Psoas muscle (tissue), 8 donors: Measurements from ENCODE around the gene CILP2. TPM values are rescaled to one million over a fixed set of nuclear protein-coding genes. Genes with fewer than 3 reads are reported as not detected.

Source experiments
- ATAC-seq, 4 donors: fragments of 200-7000 bp; cut with Tn5 transposase; one replicate each; pipeline ENCODE4 v1.9.1; 2020; ENCODE audit warnings: moderate library complexity in 3 of 4, mild to moderate bottlenecking in 2 of 4
- DNase-seq, 2 donors: peaks; one replicate each; pipeline ENCODE4 v3.0.0-alpha.2; 2020
- H3K27ac ChIP-seq: fragments of 200-600 bp; one replicate; pipeline ENCODE4 v1.8.0; 2022
- H3K27me3 ChIP-seq, 3 donors: fragments of 200-600 bp in 1 of 3; one replicate each; pipeline versions ENCODE4 v1.6.1 to v1.8.0; 2013 to 2022; ENCODE audit warnings: low read length in 2 of 3, mild to moderate bottlenecking in 2 of 3, moderate library complexity in 1 of 3; ENCODE audit not compliant: insufficient read depth in 3 of 3
- H3K36me3 ChIP-seq, 2 donors: fragments of 200-600 bp in 1 of 2; one replicate each; pipeline versions ENCODE4 v1.6.1 to v1.8.0; 2013 to 2022; ENCODE audit warnings: low read depth in 1 of 2, mild to moderate bottlenecking in 1 of 2, moderate library complexity in 1 of 2; ENCODE audit not compliant: insufficient read depth in 1 of 2
- H3K4me1 ChIP-seq: fragments of 200-600 bp; one replicate; pipeline ENCODE4 v1.8.0; 2022
- H3K4me3 ChIP-seq: fragments of 200-600 bp; one replicate; pipeline ENCODE4 v1.8.0; 2022; ENCODE audit warnings: mild to moderate bottlenecking
- H3K9me3 ChIP-seq: fragments of 200-600 bp; one replicate; pipeline ENCODE4 v1.8.0; 2022
- CTCF ChIP-seq: fragments of 200-600 bp; IDR thresholded peaks from one replicate; pipeline ENCODE4 v1.8.0; 2022; ENCODE audit warnings: antibody characterized with exemption
- WGBS, 3 donors: extraction: QIAGEN DNeasy Blood & Tissue Kit; methylation state at CpG; one replicate each; pipeline versions ENCODE4 v1.1.6 to v1.1.7; 2013; 5-methylcytosine and 5-hydroxymethylcytosine counted together
- intact Hi-C, 2 donors: fragments of 100-400 bp; cut with DNase I; formaldehyde crosslinking; loops; one replicate each; pipeline versions ENCODE4 v1.11.0 to v1.14.2; 2022
- polyA plus RNA-seq, 3 donors: library from polyadenylated mRNA; stranded (reverse); fragments of 200-250 nt; gene quantifications; one replicate each; pipeline ENCODE4 v1.2.3, GENCODE V29; 2013
- total RNA-seq, 4 donors: library from RNA; stranded (reverse); fragmentation: NEBNext Ultra II Directional in 2 of 4; extraction: Animal tissue kit (Norgen Biotek cat#: 25700) in 2 of 4; gene quantifications; one replicate each; pipeline versions ENCODE4 v1.2.1 to v1.2.4, GENCODE V29; 2021 to 2023
- donor health status: healthy with polysubstance abuse.
- donor health status: DM: no; HTN: no; CAD: no; lungs with moderate emphysema.
- donor health status: Bipolar disorder and iron deficiency.
- donor health status: healthy.
- donor health status: DM: yes; HTN: yes; CAD: no.
- donor health status: DM: no; HTN: no; CAD: no.
- donor health status: DM: no; HTN: no; CAD: no.
- donor health status: DM: yes; HTN: yes; CAD: no.

The CILP2 gene
- total and polyA plus RNA-seq, 7 donors = 0.03 TPM; not detected in 6

GRCh38 chr19:19558636-19559035, 20.6 kb downstream of the CILP2 start:
- 88 to 92% (median 90%) methylated on average over 16 of the region's 16 CpGs for WGBS, 3 donors
- no peak for TF ChIP-seq CTCF
- intact Hi-C loops = no loop called here
- no peak for ATAC-seq
- Histone ChIP-seq H3K27ac (no peak overlapping the region), H3K36me3 (no peaks in the 10 kb centered on the region), H3K4me3 (no peak overlapping the region), H3K27me3 (no peaks in the 10 kb centered on the region), H3K9me3 (no peaks in the 10 kb centered on the region), H3K4me1 (no peaks in the 10 kb centered on the region)
- no peak for DNase-seq

GRCh38 chr19:19559931-19560330, 21.9 kb downstream of the CILP2 start:
- Histone ChIP-seq H3K27me3 (no peaks in the 10 kb centered on the region), H3K27ac (no peak overlapping the region), H3K4me1 (no peaks in the 10 kb centered on the region), H3K36me3 (no peaks in the 10 kb centered on the region), H3K4me3 (no peak overlapping the region), H3K9me3 (no peaks in the 10 kb centered on the region)
- WGBS, 3 donors = 60 to 71% (median 67%) methylated on average over 4 of the region's 4 CpGs
- intact Hi-C loops = no loop called here
- ATAC-seq (no peak), DNase-seq (no peak)
- TF ChIP-seq CTCF = no peak

- WGBS, 3 donors = 75 to 79% (median 78%) methylated on average over 26 of the region's 26 CpGs
- TF ChIP-seq CTCF = no peak
- Histone ChIP-seq H3K27ac (no peak overlapping the region), H3K36me3 (no peaks in the 10 kb centered on the region), H3K27me3 (no peaks in the 10 kb centered on the region), H3K9me3 (no peaks in the 10 kb centered on the region), H3K4me3 (no peak overlapping the region), H3K4me1 (no peaks in the 10 kb centered on the region)
- no peak for ATAC-seq
- DNase-seq = no peak
- intact Hi-C loops = no loop called here
Measured at GRCh38 chr19:19561946-19562664, 24.0 kb downstream of the CILP2 start.

- no peak for TF ChIP-seq CTCF
- no peaks in the 10 kb centered on the region for H3K36me3 ChIP-seq
- no peak for ATAC-seq
- intact Hi-C loops = no loop called here
- WGBS, 3 donors = 65 to 73% (median 72%) methylated on average over 14 to 17 of the region's 17 CpGs
- H3K27me3 ChIP-seq = no peaks in the 10 kb centered on the region
- no peaks in the 10 kb centered on the region for H3K9me3 ChIP-seq
- no peak overlapping the region for H3K27ac ChIP-seq
- no peaks in the 10 kb centered on the region for H3K4me1 ChIP-seq
- H3K4me3 ChIP-seq = no peak overlapping the region
- no peak for DNase-seq
Measured at GRCh38 chr19:19562665-19563347, 24.7 kb downstream of the CILP2 start.
